H7 (cell line): ENCODE results near the gene CIZ1. TPM values are rescaled to one million over a fixed set of nuclear protein-coding genes. Genes with fewer than 3 reads are reported as not detected.

Experiments used
- DNase-seq: peaks from one replicate; pipeline ENCODE4 v3.0.0; 2012
- H3K27me3 ChIP-seq: 2 replicates; pipeline ENCODE4 v1.6.0; 2011; ENCODE audit warnings: mild to moderate bottlenecking, low read length; ENCODE audit not compliant: control insufficient read depth, insufficient read depth
- H3K36me3 ChIP-seq: replicated peaks from 2 replicates; pipeline ENCODE4 v1.5.1; 2011; ENCODE audit warnings: low read length; ENCODE audit not compliant: control insufficient read depth, insufficient read depth
- H3K4me3 ChIP-seq: 2 replicates; pipeline ENCODE4 v1.5.1; 2011; ENCODE audit warnings: low read depth, mild to moderate bottlenecking, control low read depth, low read length, moderate library complexity; ENCODE audit not compliant: insufficient read depth
- total RNA-seq: library from RNA; depleted of rRNA; stranded (reverse); fragments of >200 nt; shearing (Covaris generic); gene quantifications from 2 replicates; pipeline ENCODE4 v1.2.3, GENCODE V29; 2014

The CIZ1 gene
- total RNA-seq, 1 experiment from 2014 or later: 36.8 TPM

GRCh38 chr9:128164307-128164885 is 27.0 kb downstream of the CIZ1 start:
- Histone ChIP-seq H3K27me3 (no peaks in the 10 kb centered on the region), H3K36me3 (peaks cover 25% of the 10 kb centered on the region), H3K4me3 (no peak overlapping the region)
- DNase-seq: no peak

- no peak for DNase-seq
- Histone ChIP-seq H3K4me3 (no peak overlapping the region), H3K27me3 (no peaks in the 10 kb centered on the region), H3K36me3 (peaks cover 22% of the 10 kb centered on the region)
Measured at GRCh38 chr9:128163523-128164306, 27.7 kb downstream of the CIZ1 start.

GRCh38 chr9:128163027-128163515 is 28.3 kb downstream of the CIZ1 start:
- DNase-seq: no peak
- H3K4me3 ChIP-seq: no peak overlapping the region
- peaks cover 19% of the 10 kb centered on the region for H3K36me3 ChIP-seq
- no peaks in the 10 kb centered on the region for H3K27me3 ChIP-seq

- Histone ChIP-seq H3K36me3 (peaks cover 19% of the 10 kb centered on the region), H3K27me3 (no peaks in the 10 kb centered on the region), H3K4me3 (no peak overlapping the region)
- DNase-seq: no peak
Measured at GRCh38 chr9:128162215-128163026, 29.0 kb downstream of the CIZ1 start.

- no peak overlapping the region for H3K4me3 ChIP-seq
- DNase-seq: no peak
- peaks cover 11% of the 10 kb centered on the region for H3K36me3 ChIP-seq
- no peaks in the 10 kb centered on the region for H3K27me3 ChIP-seq
Measured at GRCh38 chr9:128161215-128161902, 30.0 kb downstream of the CIZ1 start.

- H3K36me3 ChIP-seq: peaks cover 10% of the 10 kb centered on the region
- DNase-seq: peak; percentile 79
- no peaks in the 10 kb centered on the region for H3K27me3 ChIP-seq
- H3K4me3 ChIP-seq: peak overlapping the region; percentile 94
Measured at GRCh38 chr9:128160603-128160987, 30.8 kb downstream of the CIZ1 start.

- Histone ChIP-seq H3K4me3 (peak within 1 kb of the TSS; percentile 94), H3K36me3 (peaks cover 10% of the 10 kb centered on the region), H3K27me3 (no peaks in the 10 kb centered on the region)
- peak; percentile 100 for DNase-seq
Measured at GRCh38 chr9:128159784-128160602, 31.4 kb downstream of the CIZ1 start, which contains the start of gene BBLN. Gene BBLN, plus strand, starts transcription at chr9:128160265. Its CDS starts 143 bp downstream, at chr9:128160408.

GRCh38 chr9:128159522-128159783 is 31.9 kb downstream of the CIZ1 start:
- H3K27me3 ChIP-seq: no peaks in the 10 kb centered on the region
- H3K4me3 ChIP-seq: peak overlapping the region; percentile 46
- DNase-seq: no peak
- peaks cover 10% of the 10 kb centered on the region for H3K36me3 ChIP-seq

GRCh38 chr9:128155736-128156500 is 35.5 kb downstream of the CIZ1 start:
- no peaks in the 10 kb centered on the region for H3K36me3 ChIP-seq
- peak; percentile 8 for DNase-seq
- no peaks in the 10 kb centered on the region; the same call in 1 of the 2 replicates for H3K27me3 ChIP-seq
- no peak overlapping the region for H3K4me3 ChIP-seq

- Histone ChIP-seq H3K27me3 (no peaks in the 10 kb centered on the region; the same call in 1 of the 2 replicates), H3K36me3 (no peaks in the 10 kb centered on the region), H3K4me3 (no peak overlapping the region)
- DNase-seq: no peak
Measured at GRCh38 chr9:128153947-128154695, 37.3 kb downstream of the CIZ1 start.

GRCh38 chr9:128153060-128153946 is 38.1 kb downstream of the CIZ1 start:
- DNase-seq: peak; percentile 49
- H3K27me3 ChIP-seq: no peaks in the 10 kb centered on the region; the same call in 1 of the 2 replicates
- H3K36me3 ChIP-seq: no peaks in the 10 kb centered on the region
- H3K4me3 ChIP-seq: no peak overlapping the region
